Ascending aorta (tissue), 2 donors: ENCODE measurements around the gene OBSL1. TPM values are rescaled to one million over a fixed set of nuclear protein-coding genes. Genes with fewer than 3 reads are reported as not detected.

Experiments used
- DNase-seq, 2 donors: peaks; one replicate each; pipeline ENCODE4 v3.0.0-alpha.2; 2019; ENCODE audit warnings: low spot score in 2 of 2
- H3K27ac ChIP-seq, 2 donors: fragments of 200-600 bp; sonication (generic); one replicate each; pipeline ENCODE4 v1.5.1; 2016 to 2017; ENCODE audit warnings: mild to moderate bottlenecking in 1 of 2
- H3K27me3 ChIP-seq: fragments of 200-600 bp; sonication (generic); one replicate; pipeline ENCODE4 v1.5.1; 2017
- H3K36me3 ChIP-seq, 2 donors: fragments of 200-600 bp; sonication (generic); one replicate each; pipeline ENCODE4 v1.5.1; 2016
- H3K4me1 ChIP-seq, 2 donors: fragments of 200-600 bp; sonication (generic); one replicate each; pipeline ENCODE4 v1.5.1; 2016 to 2017; ENCODE audit warnings: mild to moderate bottlenecking in 1 of 2
- H3K4me3 ChIP-seq, 2 donors: fragments of 200-600 bp; sonication (generic); one replicate each; pipeline ENCODE4 v1.5.1; 2016 to 2017; ENCODE audit warnings: mild to moderate bottlenecking in 1 of 2
- H3K9me3 ChIP-seq, 2 donors: fragments of 200-600 bp; sonication (generic); one replicate each; pipeline ENCODE4 v1.5.1; 2016
- CTCF ChIP-seq, 3 experiments: fragments of 200-600 bp in 2 of 3; fragments of 450-650 bp in 1 of 3; sonication (generic) in 2 of 3; IDR thresholded peaks; one replicate each; pipeline ENCODE4 v1.5.1; 2016 to 2019; ENCODE audit warnings: antibody characterized with exemption in 3 of 3, mild to moderate bottlenecking in 1 of 3, moderate library complexity in 1 of 3
- intact Hi-C: fragments of 100-400 bp; cut with DNase I; formaldehyde crosslinking; loops from one replicate; pipeline ENCODE4 v1.15.1; 2023
- total RNA-seq: library from RNA; depleted of rRNA; stranded (reverse); fragments of >200 nt; gene quantifications from one replicate; pipeline ENCODE4 v1.1.0, GENCODE V29; 2016

OBSL1 gene
- total RNA-seq, 1 donor from 2014 or later, result 151 TPM

- intact Hi-C loops, result no loop called here
These were observed 12.0 kb downstream of the OBSL1 start for GRCh38 chr2:219559156-219559915.

GRCh38 chr2:219557791-219558785 lies 13.3 kb downstream of the OBSL1 start:
- Histone ChIP-seq H3K36me3 (peaks cover 4 to 32% of the 10 kb centered on the region in 2 donors), H3K27me3 (no peaks in the 10 kb centered on the region), H3K4me1 (peaks cover 1 to 4% of the 10 kb centered on the region in 2 donors), H3K27ac (no peak overlapping the region), H3K9me3 (no peaks in the 10 kb centered on the region), H3K4me3 (no peak overlapping the region)
- intact Hi-C loops, result no loop called here
- no peak for DNase-seq
- TF ChIP-seq CTCF (IDR thresholded peaks at IDR 0.05), result no peak

More at GRCh38 chr2:219559156-219559915, 12.0 kb downstream of the OBSL1 start:
- TF ChIP-seq CTCF (IDR thresholded peaks at IDR 0.05), result no peak
- Histone ChIP-seq H3K9me3 (no peaks in the 10 kb centered on the region), H3K27me3 (no peaks in the 10 kb centered on the region), H3K36me3 (peaks cover 16 to 43% of the 10 kb centered on the region in 2 donors), H3K4me3 (no peak overlapping the region), H3K4me1 (no peaks in the 10 kb centered on the region), H3K27ac (no peak overlapping the region)
- DNase-seq, result no peak

- DNase-seq, result no peak
- Histone ChIP-seq H3K27me3 (no peaks in the 10 kb centered on the region), H3K27ac (no peak overlapping the region), H3K4me3 (no peak overlapping the region), H3K36me3 (peaks cover 0 to 24% of the 10 kb centered on the region in 2 donors), H3K9me3 (no peaks in the 10 kb centered on the region), H3K4me1 (peaks cover 6 to 8% of the 10 kb centered on the region in 2 donors)
- no peak for TF ChIP-seq CTCF (IDR thresholded peaks at IDR 0.05)
- intact Hi-C loops, result no loop called here
These were observed 14.0 kb downstream of the OBSL1 start for GRCh38 chr2:219557320-219557719.

GRCh38 chr2:219556413-219556812 lies 14.9 kb downstream of the OBSL1 start:
- no peak for TF ChIP-seq CTCF (IDR thresholded peaks at IDR 0.05)
- peaks cover 6 to 16% of the 10 kb centered on the region in 2 donors for H3K4me1 ChIP-seq
- no peak overlapping the region for H3K4me3 ChIP-seq
- H3K36me3 ChIP-seq, result peaks cover 0 to 18% of the 10 kb centered on the region in 2 donors
- no peak overlapping the region for H3K27ac ChIP-seq
- H3K27me3 ChIP-seq, result no peaks in the 10 kb centered on the region
- H3K9me3 ChIP-seq, result no peaks in the 10 kb centered on the region
- DNase-seq, result no peak
- intact Hi-C loops, result no loop called here

GRCh38 chr2:219555956-219556355 lies 15.4 kb downstream of the OBSL1 start:
- intact Hi-C loops, result no loop called here
- no peaks in the 10 kb centered on the region for H3K27me3 ChIP-seq

More at GRCh38 chr2:219555956-219556355, 15.4 kb downstream of the OBSL1 start:
- Histone ChIP-seq H3K27ac (no peak overlapping the region), H3K4me1 (peaks cover 6 to 19% of the 10 kb centered on the region in 2 donors), H3K9me3 (no peaks in the 10 kb centered on the region), H3K4me3 (no peak overlapping the region), H3K36me3 (peaks cover 0 to 18% of the 10 kb centered on the region in 2 donors)
- TF ChIP-seq CTCF (IDR thresholded peaks at IDR 0.05), result no peak
- DNase-seq, result no peak
